MCF 10A (cell line): ENCODE results near the gene VSIG10L2. TPM values are rescaled to one million over a fixed set of nuclear protein-coding genes. Genes with fewer than 3 reads are reported as not detected.

Experiments
- BruUV-seq: library from RNA; stranded (reverse); fragments of 400-500 nt; replicated peaks from 2 replicates; lab custom pipeline; 2021; lab: Mats Ljungman, UMichigan
- CTCF ChIA-PET: fragments of 300-600 bp; sonication (Branson Sonifier 250); formaldehyde crosslinking; extraction: SDS; loops from one replicate; lab custom pipeline; 2021; ENCODE audit warnings: antibody characterized with exemption, inconsistent platforms; lab: Yijun Ruan, JAX
- POLR2A ChIA-PET: fragments of 300-600, 350-650 bp; sonication (Branson Sonifier 250); formaldehyde crosslinking; extraction: SDS; loops from one replicate; lab custom pipeline; 2020; ENCODE audit warnings: antibody characterized with exemption, inconsistent platforms; lab: Yijun Ruan, JAX
- DNase-seq: peaks from one replicate; pipeline ENCODE4 v3.0.0-alpha.2; 2018; ENCODE audit not compliant: unreplicated experiment
- H3K27ac Mint-ChIP-seq: one replicate; pipeline ENCODE4 v1.8.0; 2022; ENCODE audit warnings: mild to moderate bottlenecking, low read depth, mixed read lengths; ENCODE audit not compliant: unreplicated experiment
- H3K27me3 Mint-ChIP-seq: one replicate; pipeline ENCODE4 v1.8.0; 2022; ENCODE audit warnings: mixed read lengths; ENCODE audit not compliant: insufficient read depth, unreplicated experiment
- H3K36me3 Mint-ChIP-seq: one replicate; pipeline ENCODE4 v1.8.0; 2022; ENCODE audit warnings: mild to moderate bottlenecking, moderate library complexity, mixed read lengths; ENCODE audit not compliant: insufficient read depth, unreplicated experiment
- H3K4me1 Mint-ChIP-seq: one replicate; pipeline ENCODE4 v1.8.0; 2022; ENCODE audit warnings: mixed read lengths; ENCODE audit not compliant: insufficient read depth, unreplicated experiment
- H3K4me3 Mint-ChIP-seq: one replicate; pipeline ENCODE4 v1.8.0; 2022; ENCODE audit warnings: mild to moderate bottlenecking, moderate library complexity, mixed read lengths; ENCODE audit not compliant: unreplicated experiment
- H3K9me3 Mint-ChIP-seq: one replicate; pipeline ENCODE4 v1.8.0; 2022; ENCODE audit warnings: mixed read lengths; ENCODE audit not compliant: unreplicated experiment
- CTCF ChIP-seq: fragments of 200-600 bp; IDR thresholded peaks from one replicate; pipeline ENCODE4 v1.8.0; 2022; ENCODE audit warnings: antibody characterized with exemption, mild to moderate bottlenecking; ENCODE audit not compliant: unreplicated experiment
- intact Hi-C: fragments of 100-400 bp; cut with micrococcal nuclease; formaldehyde crosslinking; loops from 2 replicates; pipeline ENCODE4 v1.14.1; 2022
- total RNA-seq: library from RNA; stranded (reverse); gene quantifications from 2 replicates; pipeline ENCODE4 v1.2.3, GENCODE V29; 2022

The VSIG10L2 gene
- total RNA-seq, 1 experiment from 2014 or later, result not detected

- no peak for DNase-seq
- no peak for TF ChIP-seq CTCF
- H3K27ac Mint-ChIP-seq, result no peak overlapping the region
- no peak overlapping the region for H3K4me3 Mint-ChIP-seq
- peaks cover 11% of the 10 kb centered on the region for H3K27me3 Mint-ChIP-seq
- POLR2A ChIA-PET, result interaction anchor here (0.6 kb wide), 1 partner anchor 71 kb away, joined by 3 read pairs; no protein-coding TSS in a partner anchor
- no peaks in the 10 kb centered on the region for H3K4me1 Mint-ChIP-seq
- no TSS peak for BruUV-seq
- intact Hi-C loops, result no loop called here
- CTCF ChIA-PET, result interaction anchor here (1.1 to 2.2 kb wide), 4 partner anchors 9 to 129 kb away, joined by 3 to 13 read pairs (median 8); no protein-coding TSS in a partner anchor
- H3K9me3 Mint-ChIP-seq, result no peaks in the 10 kb centered on the region
- no peaks in the 10 kb centered on the region for H3K36me3 Mint-ChIP-seq
Observed at GRCh38 chr11:125932301-125932700, 13.5 kb upstream of the VSIG10L2 start.

- H3K9me3 Mint-ChIP-seq, result no peaks in the 10 kb centered on the region
- intact Hi-C loops, result no loop called here
- no peaks in the 10 kb centered on the region for H3K4me1 Mint-ChIP-seq
- H3K36me3 Mint-ChIP-seq, result no peaks in the 10 kb centered on the region
- no peak for TF ChIP-seq CTCF
- ChIA-PET POLR2A (no interaction called here), CTCF (interaction anchor here (0.6 to 2.2 kb wide), 4 partner anchors 9 to 128 kb away, joined by 3 to 13 read pairs (median 8); no protein-coding TSS in a partner anchor)
- no peak for DNase-seq
- no peak overlapping the region for H3K27ac Mint-ChIP-seq
- peaks cover 11% of the 10 kb centered on the region for H3K27me3 Mint-ChIP-seq
- no TSS peak for BruUV-seq
- H3K4me3 Mint-ChIP-seq, result no peak overlapping the region
Observed at GRCh38 chr11:125933030-125933813, 12.6 kb upstream of the VSIG10L2 start.

GRCh38 chr11:125934473-125934872, 11.4 kb upstream of the VSIG10L2 start:
- no peaks in the 10 kb centered on the region for H3K9me3 Mint-ChIP-seq
- no peak overlapping the region for H3K27ac Mint-ChIP-seq
- no TSS peak for BruUV-seq
- DNase-seq, result no peak
- ChIA-PET CTCF (interaction anchor here (1.1 to 1.5 kb wide), 3 partner anchors 9 to 257 kb away, joined by 3 to 5 read pairs (median 3); no protein-coding TSS in a partner anchor), POLR2A (no interaction called here)
- H3K4me3 Mint-ChIP-seq, result no peak overlapping the region
- no peaks in the 10 kb centered on the region for H3K4me1 Mint-ChIP-seq
- intact Hi-C loops, result no loop called here
- H3K27me3 Mint-ChIP-seq, result peaks cover 7% of the 10 kb centered on the region
- no peak for TF ChIP-seq CTCF
- no peaks in the 10 kb centered on the region for H3K36me3 Mint-ChIP-seq

GRCh38 chr11:125935056-125935455, 10.8 kb upstream of the VSIG10L2 start:
- H3K27me3 Mint-ChIP-seq, result peaks cover 2% of the 10 kb centered on the region
- POLR2A ChIA-PET, result no interaction called here
- CTCF ChIA-PET, result interaction anchor here (1.1 to 1.9 kb wide), 5 partner anchors 10 to 258 kb away, joined by 3 to 11 read pairs (median 5); no protein-coding TSS in a partner anchor
- intact Hi-C loops, result no loop called here
- BruUV-seq, result no TSS peak
- H3K9me3 Mint-ChIP-seq, result no peaks in the 10 kb centered on the region
- H3K27ac Mint-ChIP-seq, result no peak overlapping the region
- H3K36me3 Mint-ChIP-seq, result no peaks in the 10 kb centered on the region
- H3K4me3 Mint-ChIP-seq, result no peak overlapping the region
- no peak for TF ChIP-seq CTCF
- no peak for DNase-seq
- H3K4me1 Mint-ChIP-seq, result no peaks in the 10 kb centered on the region
